Immature natural killer cell (primary cell): Measurements from ENCODE around the gene NEURL1. TPM values are rescaled to one million over a fixed set of nuclear protein-coding genes. Genes with fewer than 3 reads are reported as not detected.
A peak's percentile ranks its signal among the peaks of the same experiment; 100 is the strongest.

Experiments used
- DNase-seq, 3 donors: peaks; one replicate each; pipeline ENCODE4 v3.0.0; 2022; ENCODE audit warnings: mixed read lengths in 1 of 3
- H3K27ac Mint-ChIP-seq, 6 donors: one replicate each; pipeline ENCODE4 v1.8.0; 2020; ENCODE audit warnings: mixed read lengths in 6 of 6, mild to moderate bottlenecking in 5 of 6, inconsistent platforms in 4 of 6, moderate library complexity in 3 of 6
- H3K27me3 Mint-ChIP-seq, 3 donors: one replicate each; pipeline ENCODE4 v1.8.0; 2020 to 2021; ENCODE audit warnings: low read depth in 3 of 3, mild to moderate bottlenecking in 3 of 3, mixed read lengths in 3 of 3, moderate library complexity in 3 of 3, inconsistent platforms in 1 of 3
- H3K36me3 Mint-ChIP-seq, 3 donors: one replicate each; pipeline ENCODE4 v1.8.0; 2020; ENCODE audit warnings: mixed read lengths in 3 of 3, inconsistent platforms in 2 of 3, mild to moderate bottlenecking in 2 of 3
- H3K4me1 Mint-ChIP-seq, 2 donors: one replicate each; pipeline ENCODE4 v1.8.0; 2020; ENCODE audit warnings: inconsistent platforms in 2 of 2, mild to moderate bottlenecking in 2 of 2, mixed read lengths in 2 of 2, moderate library complexity in 1 of 2
- H3K4me3 Mint-ChIP-seq, 5 donors: one replicate each; pipeline ENCODE4 v1.8.0; 2020; ENCODE audit warnings: mild to moderate bottlenecking in 5 of 5, mixed read lengths in 5 of 5, inconsistent platforms in 3 of 5, moderate library complexity in 3 of 5
- H3K9me3 Mint-ChIP-seq, 6 donors: one replicate each; pipeline ENCODE4 v1.8.0; 2020; ENCODE audit warnings: mild to moderate bottlenecking in 6 of 6, mixed read lengths in 6 of 6, inconsistent platforms in 4 of 6, moderate library complexity in 3 of 6
- polyA plus RNA-seq, 3 donors: library from polyadenylated mRNA; unstranded; fragments of 300-500 nt; fragmentation: Illumina TruSeq; gene quantifications; one replicate each; pipeline ENCODE4 v1.2.3, GENCODE V29; 2021

Gene NEURL1
- polyA plus RNA-seq, 3 donors from 2014 or later, result 0.07 to 0.35 TPM; not detected in 1

- no peak overlapping the region for H3K27ac Mint-ChIP-seq
- peak in 1 of 3 donors; percentile 3 for DNase-seq
- no peaks in the 10 kb centered on the region for H3K36me3 Mint-ChIP-seq
- H3K27me3 Mint-ChIP-seq, result peaks cover 6 to 21% (median 13%) of the 10 kb centered on the region in 3 donors
- no peaks in the 10 kb centered on the region for H3K9me3 Mint-ChIP-seq
- peaks cover 0 to 9% of the 10 kb centered on the region in 2 donors for H3K4me1 Mint-ChIP-seq
- peak overlapping the region; percentile 44 to 77 (median 58) for H3K4me3 Mint-ChIP-seq
Observed at GRCh38 chr10:103554488-103555324, 61.2 kb downstream of the NEURL1 start.

GRCh38 chr10:103555325-103555649, 61.8 kb downstream of the NEURL1 start:
- H3K27ac Mint-ChIP-seq, result no peak overlapping the region
- H3K36me3 Mint-ChIP-seq, result no peaks in the 10 kb centered on the region
- H3K4me3 Mint-ChIP-seq, result peak overlapping the region in 3 of 5 donors; percentile 30 to 48 (median 41)
- peaks cover 0 to 9% of the 10 kb centered on the region in 2 donors for H3K4me1 Mint-ChIP-seq
- peaks cover 6 to 24% (median 11%) of the 10 kb centered on the region in 3 donors for H3K27me3 Mint-ChIP-seq
- no peak for DNase-seq
- no peaks in the 10 kb centered on the region for H3K9me3 Mint-ChIP-seq

GRCh38 chr10:103555712-103556111, 62.2 kb downstream of the NEURL1 start:
- Mint-ChIP-seq H3K36me3 (no peaks in the 10 kb centered on the region), H3K4me1 (peaks cover 0 to 9% of the 10 kb centered on the region in 2 donors), H3K9me3 (no peaks in the 10 kb centered on the region), H3K4me3 (peak overlapping the region in 3 of 5 donors; percentile 30 to 48 (median 41)), H3K27me3 (peaks cover 6 to 24% (median 10%) of the 10 kb centered on the region in 3 donors), H3K27ac (no peak overlapping the region)
- DNase-seq, result no peak

GRCh38 chr10:103556383-103557007, 63.0 kb downstream of the NEURL1 start:
- H3K27ac Mint-ChIP-seq, result no peak overlapping the region
- DNase-seq, result no peak
- peaks cover 6 to 27% (median 10%) of the 10 kb centered on the region in 3 donors for H3K27me3 Mint-ChIP-seq
- peaks cover 0 to 9% of the 10 kb centered on the region in 2 donors for H3K4me1 Mint-ChIP-seq
- no peaks in the 10 kb centered on the region for H3K9me3 Mint-ChIP-seq
- H3K36me3 Mint-ChIP-seq, result no peaks in the 10 kb centered on the region
- peak overlapping the region in 2 of 5 donors; percentile 1 to 9 for H3K4me3 Mint-ChIP-seq

GRCh38 chr10:103557455-103557854, 64.0 kb downstream of the NEURL1 start:
- H3K4me1 Mint-ChIP-seq, result peaks cover 0 to 9% of the 10 kb centered on the region in 2 donors
- no peaks in the 10 kb centered on the region for H3K36me3 Mint-ChIP-seq
- H3K9me3 Mint-ChIP-seq, result no peaks in the 10 kb centered on the region
- no peak for DNase-seq
- peaks cover 6 to 21% (median 10%) of the 10 kb centered on the region in 3 donors for H3K27me3 Mint-ChIP-seq
- H3K27ac Mint-ChIP-seq, result no peak overlapping the region
- H3K4me3 Mint-ChIP-seq, result no peak overlapping the region

GRCh38 chr10:103558911-103559310, 65.4 kb downstream of the NEURL1 start:
- H3K9me3 Mint-ChIP-seq, result no peaks in the 10 kb centered on the region
- H3K4me3 Mint-ChIP-seq, result no peak overlapping the region
- peaks cover 0 to 9% of the 10 kb centered on the region in 2 donors for H3K4me1 Mint-ChIP-seq
- H3K27ac Mint-ChIP-seq, result no peak overlapping the region
- DNase-seq, result no peak
- peaks cover 3 to 18% (median 7%) of the 10 kb centered on the region in 3 donors for H3K27me3 Mint-ChIP-seq
- no peaks in the 10 kb centered on the region for H3K36me3 Mint-ChIP-seq

GRCh38 chr10:103559776-103560175, 66.3 kb downstream of the NEURL1 start:
- H3K4me3 Mint-ChIP-seq, result no peak overlapping the region
- H3K27ac Mint-ChIP-seq, result no peak overlapping the region
- no peaks in the 10 kb centered on the region for H3K9me3 Mint-ChIP-seq
- H3K4me1 Mint-ChIP-seq, result peaks cover 0 to 4% of the 10 kb centered on the region in 2 donors
- DNase-seq, result no peak
- peaks cover 3 to 16% (median 3%) of the 10 kb centered on the region in 3 donors for H3K27me3 Mint-ChIP-seq
- H3K36me3 Mint-ChIP-seq, result no peaks in the 10 kb centered on the region

- H3K9me3 Mint-ChIP-seq, result no peaks in the 10 kb centered on the region
- H3K36me3 Mint-ChIP-seq, result no peaks in the 10 kb centered on the region
- H3K4me1 Mint-ChIP-seq, result no peaks in the 10 kb centered on the region
- peaks cover 3 to 16% (median 3%) of the 10 kb centered on the region in 3 donors for H3K27me3 Mint-ChIP-seq
- no peak for DNase-seq
- H3K4me3 Mint-ChIP-seq, result no peak overlapping the region
- H3K27ac Mint-ChIP-seq, result no peak overlapping the region
Observed at GRCh38 chr10:103560886-103561285, 67.4 kb downstream of the NEURL1 start.

GRCh38 chr10:103562383-103562782, 68.9 kb downstream of the NEURL1 start:
- no peaks in the 10 kb centered on the region for H3K4me1 Mint-ChIP-seq
- no peaks in the 10 kb centered on the region for H3K36me3 Mint-ChIP-seq
- no peak for DNase-seq
- H3K27ac Mint-ChIP-seq, result no peak overlapping the region
- no peaks in the 10 kb centered on the region for H3K9me3 Mint-ChIP-seq
- no peak overlapping the region for H3K4me3 Mint-ChIP-seq
- peaks cover 3 to 11% (median 6%) of the 10 kb centered on the region in 3 donors for H3K27me3 Mint-ChIP-seq

GRCh38 chr10:103563231-103564115, 70.0 kb downstream of the NEURL1 start:
- H3K4me1 Mint-ChIP-seq, result no peaks in the 10 kb centered on the region
- peaks cover 0 to 12% (median 3%) of the 10 kb centered on the region in 3 donors for H3K27me3 Mint-ChIP-seq
- no peaks in the 10 kb centered on the region for H3K36me3 Mint-ChIP-seq
- H3K27ac Mint-ChIP-seq, result no peak overlapping the region
- no peaks in the 10 kb centered on the region for H3K9me3 Mint-ChIP-seq
- DNase-seq, result no peak
- no peak overlapping the region for H3K4me3 Mint-ChIP-seq

- Mint-ChIP-seq H3K4me3 (no peak overlapping the region), H3K27ac (no peak overlapping the region), H3K4me1 (no peaks in the 10 kb centered on the region), H3K36me3 (no peaks in the 10 kb centered on the region), H3K27me3 (peaks cover 0 to 12% (median 4%) of the 10 kb centered on the region in 3 donors), H3K9me3 (no peaks in the 10 kb centered on the region)
- DNase-seq, result no peak
Observed at GRCh38 chr10:103564116-103564501, 70.6 kb downstream of the NEURL1 start.

GRCh38 chr10:103564776-103565520, 71.4 kb downstream of the NEURL1 start:
- DNase-seq, result no peak
- Mint-ChIP-seq H3K4me1 (no peaks in the 10 kb centered on the region), H3K27me3 (peaks cover 0 to 7% (median 4%) of the 10 kb centered on the region in 3 donors), H3K4me3 (no peak overlapping the region), H3K9me3 (no peaks in the 10 kb centered on the region), H3K27ac (no peak overlapping the region), H3K36me3 (no peaks in the 10 kb centered on the region)

- Mint-ChIP-seq H3K4me3 (no peak overlapping the region), H3K36me3 (no peaks in the 10 kb centered on the region), H3K9me3 (no peaks in the 10 kb centered on the region), H3K27ac (no peak overlapping the region), H3K27me3 (peaks cover 0 to 5% (median 4%) of the 10 kb centered on the region in 3 donors), H3K4me1 (no peaks in the 10 kb centered on the region)
- no peak for DNase-seq
Observed at GRCh38 chr10:103566536-103566935, 73.0 kb downstream of the NEURL1 start.
